ENCODE results near the gene TUG1.

TUG1 gene

DNA sequence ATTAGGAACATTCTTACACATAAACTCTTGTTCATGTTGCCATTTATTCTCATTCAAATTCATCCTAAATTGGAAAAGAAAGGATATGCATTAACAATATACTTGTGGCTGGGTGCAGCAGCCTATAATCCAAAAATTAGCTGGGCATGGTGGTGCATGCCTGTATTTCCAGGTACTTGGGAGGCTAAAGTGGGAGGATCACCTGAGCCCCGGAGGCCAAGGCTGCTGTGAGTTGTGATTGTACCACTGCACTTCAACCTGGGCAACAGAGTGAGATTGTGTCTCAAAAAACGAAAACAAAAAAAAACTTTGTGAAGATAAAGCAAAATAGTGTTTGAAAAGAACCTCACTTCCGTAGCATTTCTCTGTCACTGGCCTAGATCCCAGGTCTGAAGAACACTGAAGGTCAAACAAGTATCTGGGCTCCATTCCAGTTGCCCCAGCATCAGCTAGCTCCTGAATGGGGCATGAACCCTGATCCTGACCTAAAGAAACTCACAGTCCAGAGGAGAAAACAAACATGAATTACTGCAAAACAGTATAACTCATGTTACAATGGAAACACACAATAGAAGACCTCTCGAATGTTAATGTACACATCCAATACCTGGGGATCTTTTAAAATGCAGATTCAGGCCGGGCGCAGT, 32.2 kb downstream of the TUG1 start:
- DNase-seq (ENCODE audit: low read depth), result no peak

- DNase-seq (ENCODE audit: low read depth), result no peak
These were observed 36.5 kb downstream of the TUG1 start for GRCh38 chr22:31005535-31005934.

- DNase-seq (ENCODE audit: low read depth), result no peak
These were observed 50.3 kb downstream of the TUG1 start for GRCh38 chr22:31019191-31019930.

DNA sequence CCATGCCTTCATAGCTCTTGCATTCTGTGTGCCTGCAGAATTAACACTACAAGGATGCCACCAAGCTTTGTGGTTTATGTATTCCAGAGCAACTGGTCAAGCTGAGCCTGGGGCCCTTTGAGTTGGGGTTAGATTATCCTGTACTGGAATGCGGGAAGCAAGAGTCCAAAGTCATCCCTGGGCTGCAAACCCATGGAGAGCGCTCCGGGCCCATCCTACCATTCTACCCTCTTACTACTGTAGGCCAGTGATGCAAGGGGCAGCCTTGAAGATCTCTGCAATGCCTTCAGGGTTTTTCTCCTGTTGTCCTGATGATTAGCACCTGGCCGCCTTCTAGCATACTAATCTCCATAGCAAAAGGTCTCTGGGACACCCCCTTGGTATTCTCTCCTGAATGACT, 51.3 kb downstream of the TUG1 start:
- no peak for DNase-seq (ENCODE audit: low read depth)

GRCh38 chr22:31022516-31022915, 53.5 kb downstream of the TUG1 start:
- DNase-seq (ENCODE audit: low read depth), result no peak
